Measurements from ENCODE around the gene FSTL5.
"Not testable (repeated sequence)": the region's sequence is repeated elsewhere in the genome, so short reads cannot be mapped to it uniquely, and the experiment has no call there.

FSTL5 gene

GRCh38 chr4:162163892-162164759 is at the start of gene FSTL5:
FSTL5 (minus strand) TSS chr4:162164000; CDS start chr4:162111396, 52,604 bp downstream.
- peak; percentile 75 for DNase-seq (ENCODE audit: low read depth, low spot score)
- H3K9ac ChIP-seq (ENCODE audit: insufficient read length, low read depth), result peak within 1 kb of the TSS; percentile 86
- peak within 1 kb of the TSS; percentile 78 for H3K4me3 ChIP-seq (ENCODE audit: insufficient read length, low read depth)
- H3K27me3 ChIP-seq (ENCODE audit: insufficient read depth, insufficient read length), result no peaks in the 10 kb centered on the region
- H3K4me1 ChIP-seq (ENCODE audit: insufficient read depth, insufficient read length), result peaks cover 2% of the 10 kb centered on the region
- H3K9me3 ChIP-seq (ENCODE audit: insufficient read depth, low read length), result no peaks in the 10 kb centered on the region
- TF ChIP-seq SUZ12 (IDR thresholded peaks at IDR 0.05; ENCODE audit: extremely low read depth, insufficient read depth, insufficient read length) (no peak), ZNF274 (IDR thresholded peaks at IDR 0.05; ENCODE audit: low read depth, low read length) (no peak), YY1 (IDR thresholded peaks at IDR 0.05; ENCODE audit: insufficient read depth, insufficient read length) (no peak)
- no peaks in the 10 kb centered on the region for H3K36me3 ChIP-seq (ENCODE audit: insufficient read depth, insufficient read length, low read length)

DNA sequence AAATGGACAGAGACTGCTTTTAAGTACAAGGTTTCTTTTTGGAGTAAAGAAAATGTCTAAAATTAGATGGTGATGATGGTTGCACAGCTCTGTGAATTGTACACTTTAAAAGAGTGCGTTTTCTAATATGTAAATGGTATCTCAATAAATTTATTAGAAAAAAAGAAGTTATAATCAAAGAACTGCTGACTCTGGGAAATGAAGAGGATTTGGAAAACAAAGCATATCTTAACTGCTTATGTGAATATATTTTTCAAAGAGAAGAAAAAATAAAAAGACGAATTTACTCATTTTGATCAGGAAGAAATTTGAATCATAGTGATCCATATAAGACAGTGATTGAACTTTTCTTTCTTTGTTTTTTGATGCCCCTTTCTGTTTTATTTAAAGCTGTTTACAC is 45.9 kb upstream of the FSTL5 start:
- H3K9ac ChIP-seq (ENCODE audit: insufficient read length, low read depth), result no peak overlapping the region
- H3K4me1 ChIP-seq (ENCODE audit: insufficient read depth, insufficient read length), result no peaks in the 10 kb centered on the region
- no peaks in the 10 kb centered on the region for H3K36me3 ChIP-seq (ENCODE audit: insufficient read depth, insufficient read length, low read length)
- H3K9me3 ChIP-seq (ENCODE audit: insufficient read depth, low read length), result no peaks in the 10 kb centered on the region
- DNase-seq (ENCODE audit: low read depth, low spot score), result no peak
- TF ChIP-seq SUZ12 (IDR thresholded peaks at IDR 0.05; ENCODE audit: extremely low read depth, insufficient read depth, insufficient read length), result no peak
- no peak for TF ChIP-seq YY1 (IDR thresholded peaks at IDR 0.05; ENCODE audit: insufficient read depth, insufficient read length)
- TF ChIP-seq ZNF274 (IDR thresholded peaks at IDR 0.05; ENCODE audit: low read depth, low read length), result no peak
- no peak overlapping the region for H3K4me3 ChIP-seq (ENCODE audit: insufficient read length, low read depth)
- no peaks in the 10 kb centered on the region for H3K27me3 ChIP-seq (ENCODE audit: insufficient read depth, insufficient read length)

DNA sequence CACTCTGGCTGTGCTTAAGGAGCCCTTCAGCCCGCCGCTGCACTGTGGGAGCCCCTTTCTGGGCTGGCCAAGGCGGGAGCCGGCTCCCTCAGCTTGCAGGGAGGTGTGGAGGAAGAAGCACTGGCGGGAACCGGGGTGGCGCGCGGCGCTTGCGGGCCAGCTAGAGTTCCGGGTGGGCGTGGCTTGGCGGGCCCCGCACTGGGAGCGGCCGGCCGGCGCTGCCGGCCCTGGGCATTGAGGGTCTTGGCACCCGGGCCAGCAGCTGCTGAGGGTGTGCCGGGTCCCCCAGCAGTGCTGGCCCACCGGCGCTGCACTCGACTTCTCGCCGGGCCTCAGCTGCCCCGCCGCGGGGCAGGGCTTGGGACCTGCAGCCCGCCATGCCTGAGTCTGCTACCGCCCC is 39.7 kb upstream of the FSTL5 start:
- H3K9me3 ChIP-seq (ENCODE audit: insufficient read depth, low read length); H3K27me3 ChIP-seq (ENCODE audit: insufficient read depth, insufficient read length); H3K9ac ChIP-seq (ENCODE audit: insufficient read length, low read depth); H3K4me3 ChIP-seq (ENCODE audit: insufficient read length, low read depth); H3K36me3 ChIP-seq (ENCODE audit: insufficient read depth, insufficient read length, low read length); DNase-seq (ENCODE audit: low read depth, low spot score); H3K4me1 ChIP-seq (ENCODE audit: insufficient read depth, insufficient read length): not testable (repeated sequence)

DNA sequence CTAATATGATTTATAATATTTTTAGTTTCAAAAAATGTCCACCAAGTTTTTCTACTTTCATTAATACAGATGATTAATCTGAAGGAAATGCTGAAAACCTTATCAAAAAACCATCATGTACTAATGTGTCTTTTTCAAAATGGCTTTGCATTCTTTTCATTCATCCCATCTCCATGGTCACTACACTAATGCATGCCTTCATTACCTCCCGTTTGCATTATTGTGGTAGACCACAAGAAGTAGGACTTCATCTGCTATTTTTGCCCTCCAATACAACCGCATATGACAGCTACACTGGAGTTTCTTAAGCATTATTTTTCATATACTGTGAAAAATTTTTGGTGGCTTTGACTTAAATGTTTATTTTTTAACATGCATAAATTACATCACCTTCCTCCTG is 37.9 kb upstream of the FSTL5 start:
- Histone ChIP-seq H3K4me3 (ENCODE audit: insufficient read length, low read depth) (no peak overlapping the region), H3K9ac (ENCODE audit: insufficient read length, low read depth) (no peak overlapping the region), H3K9me3 (ENCODE audit: insufficient read depth, low read length) (no peaks in the 10 kb centered on the region), H3K27me3 (ENCODE audit: insufficient read depth, insufficient read length) (no peaks in the 10 kb centered on the region), H3K4me1 (ENCODE audit: insufficient read depth, insufficient read length) (no peaks in the 10 kb centered on the region), H3K36me3 (ENCODE audit: insufficient read depth, insufficient read length, low read length) (no peaks in the 10 kb centered on the region)
- TF ChIP-seq SUZ12 (IDR thresholded peaks at IDR 0.05; ENCODE audit: extremely low read depth, insufficient read depth, insufficient read length), result no peak
- no peak for TF ChIP-seq YY1 (IDR thresholded peaks at IDR 0.05; ENCODE audit: insufficient read depth, insufficient read length)
- TF ChIP-seq ZNF274 (IDR thresholded peaks at IDR 0.05; ENCODE audit: low read depth, low read length), result no peak
- DNase-seq (ENCODE audit: low read depth, low spot score), result no peak

- TF ChIP-seq ZNF274 (IDR thresholded peaks at IDR 0.05; ENCODE audit: low read depth, low read length) (no peak), YY1 (IDR thresholded peaks at IDR 0.05; ENCODE audit: insufficient read depth, insufficient read length) (no peak), SUZ12 (IDR thresholded peaks at IDR 0.05; ENCODE audit: extremely low read depth, insufficient read depth, insufficient read length) (no peak)
- H3K9me3 ChIP-seq (ENCODE audit: insufficient read depth, low read length), result no peaks in the 10 kb centered on the region
- H3K4me1 ChIP-seq (ENCODE audit: insufficient read depth, insufficient read length), result no peaks in the 10 kb centered on the region
- H3K9ac ChIP-seq (ENCODE audit: insufficient read length, low read depth), result no peak overlapping the region
- no peaks in the 10 kb centered on the region for H3K27me3 ChIP-seq (ENCODE audit: insufficient read depth, insufficient read length)
- no peak for DNase-seq (ENCODE audit: low read depth, low spot score)
- no peaks in the 10 kb centered on the region for H3K36me3 ChIP-seq (ENCODE audit: insufficient read depth, insufficient read length, low read length)
- H3K4me3 ChIP-seq (ENCODE audit: insufficient read length, low read depth), result no peak overlapping the region
Measured at GRCh38 chr4:162170509-162170908, 6.7 kb upstream of the FSTL5 start.

DNA sequence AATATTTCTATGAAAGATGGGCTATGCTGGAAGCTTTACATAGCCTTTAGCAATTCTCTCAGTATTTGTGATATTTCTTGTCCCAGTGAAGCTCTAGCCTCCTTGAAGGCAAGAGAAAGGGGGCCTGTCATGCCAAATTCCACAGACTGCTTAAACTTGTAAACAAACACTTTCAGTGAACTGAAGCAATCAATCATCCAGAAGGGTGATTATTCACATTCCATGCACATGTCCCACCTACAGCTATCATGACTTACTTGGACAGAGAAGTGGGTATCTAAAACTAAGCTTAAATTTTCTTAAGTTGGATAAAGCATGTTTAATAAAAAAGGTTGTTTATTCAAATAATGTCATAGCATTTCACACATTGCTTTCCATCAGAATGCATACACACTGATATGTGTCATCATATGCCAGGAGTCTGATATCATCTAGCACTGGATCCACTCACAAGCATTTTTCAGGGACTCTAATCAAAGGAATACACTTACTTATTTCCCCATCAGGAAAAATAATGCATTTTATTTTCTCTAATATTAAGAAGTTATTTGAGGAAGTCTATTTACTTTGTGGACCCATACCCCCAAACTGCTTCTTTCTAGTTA is 1.2 kb upstream of the FSTL5 start:
- Histone ChIP-seq H3K36me3 (ENCODE audit: insufficient read depth, insufficient read length, low read length) (no peaks in the 10 kb centered on the region), H3K4me3 (ENCODE audit: insufficient read length, low read depth) (no peak overlapping the region), H3K9me3 (ENCODE audit: insufficient read depth, low read length) (no peaks in the 10 kb centered on the region), H3K27me3 (ENCODE audit: insufficient read depth, insufficient read length) (no peaks in the 10 kb centered on the region), H3K4me1 (ENCODE audit: insufficient read depth, insufficient read length) (peaks cover 2% of the 10 kb centered on the region), H3K9ac (ENCODE audit: insufficient read length, low read depth) (no peak overlapping the region)
- no peak for DNase-seq (ENCODE audit: low read depth, low spot score)
- no peak for TF ChIP-seq SUZ12 (IDR thresholded peaks at IDR 0.05; ENCODE audit: extremely low read depth, insufficient read depth, insufficient read length)
- TF ChIP-seq ZNF274 (IDR thresholded peaks at IDR 0.05; ENCODE audit: low read depth, low read length), result no peak
- TF ChIP-seq YY1 (IDR thresholded peaks at IDR 0.05; ENCODE audit: insufficient read depth, insufficient read length), result no peak

GRCh38 chr4:162162672-162163071 is 1.1 kb downstream of the FSTL5 start:
- TF ChIP-seq ZNF274 (IDR thresholded peaks at IDR 0.05; ENCODE audit: low read depth, low read length), result no peak

More at GRCh38 chr4:162162672-162163071, 1.1 kb downstream of the FSTL5 start:
- H3K36me3 ChIP-seq (ENCODE audit: insufficient read depth, insufficient read length, low read length), result no peaks in the 10 kb centered on the region
- H3K9me3 ChIP-seq (ENCODE audit: insufficient read depth, low read length), result no peaks in the 10 kb centered on the region
- DNase-seq (ENCODE audit: low read depth, low spot score), result no peak
- no peaks in the 10 kb centered on the region for H3K27me3 ChIP-seq (ENCODE audit: insufficient read depth, insufficient read length)
- peaks cover 2% of the 10 kb centered on the region for H3K4me1 ChIP-seq (ENCODE audit: insufficient read depth, insufficient read length)
- H3K4me3 ChIP-seq (ENCODE audit: insufficient read length, low read depth), result no peak overlapping the region
- no peak overlapping the region for H3K9ac ChIP-seq (ENCODE audit: insufficient read length, low read depth)
